HepG2 (cell line): ENCODE data around the gene F12. TPM values are rescaled to one million over a fixed set of nuclear protein-coding genes. Genes with fewer than 3 reads are reported as not detected.

Experiments used
- ELF3 ChIP-seq: IDR thresholded peaks from 2 replicates; pipeline ENCODE4 v1.6.1; 2016; ENCODE audit warnings: missing genetic modification reagents, missing compliant biosample characterization
- FOXM1 ChIP-seq: sonication (generic); formaldehyde crosslinking; IDR thresholded peaks from 2 replicates; pipeline ENCODE4 v1.5.0; 2020; ENCODE audit warnings: missing genetic modification reagents
- HOXA3 ChIP-seq: sonication (generic); formaldehyde crosslinking; IDR thresholded peaks from 2 replicates; pipeline ENCODE4 v1.5.0; 2020; ENCODE audit warnings: missing genetic modification reagents
- KDM3A ChIP-seq: IDR thresholded peaks from 2 replicates; pipeline ENCODE4 v1.6.1; 2018; ENCODE audit warnings: low read depth, missing compliant biosample characterization
- SALL1 ChIP-seq: sonication (generic); formaldehyde crosslinking; IDR thresholded peaks from 2 replicates; pipeline ENCODE4 v1.8.0; 2022; ENCODE audit warnings: mild to moderate bottlenecking, missing genetic modification reagents
- SAP130 ChIP-seq: IDR thresholded peaks from 2 replicates; pipeline ENCODE4 v1.6.1; 2016; ENCODE audit warnings: low read depth
- SETDB1 ChIP-seq: sonication (generic); formaldehyde crosslinking; IDR thresholded peaks from 2 replicates; pipeline ENCODE4 v1.5.1; 2020; ENCODE audit warnings: missing genetic modification reagents, mild to moderate bottlenecking, borderline replicate concordance
- SMC3 ChIP-seq: IDR thresholded peaks from 2 replicates; pipeline ENCODE4 v1.6.1; 2011; ENCODE audit warnings: low read length, improper control_type of control experiment
- THAP11 ChIP-seq: IDR thresholded peaks from 2 replicates; pipeline ENCODE4 v1.6.1; 2016; ENCODE audit warnings: missing biosample characterization, missing genetic modification reagents
- ZNF317 ChIP-seq: sonication (generic); formaldehyde crosslinking; IDR thresholded peaks from 2 replicates; pipeline ENCODE4 v1.5.0; 2020; ENCODE audit warnings: mild to moderate bottlenecking, missing genetic modification reagents
- ZNF577 ChIP-seq: sonication (generic); formaldehyde crosslinking; IDR thresholded peaks from 2 replicates; pipeline ENCODE4 v1.4.0; 2020; ENCODE audit warnings: mild to moderate bottlenecking, low read depth, missing genetic modification reagents, borderline replicate concordance
- ZNF616 ChIP-seq: sonication (generic); formaldehyde crosslinking; IDR thresholded peaks from 2 replicates; pipeline ENCODE4 v1.5.0; 2020; ENCODE audit warnings: low read depth, mild to moderate bottlenecking, missing genetic modification reagents
- ZNF777 ChIP-seq: sonication (generic); formaldehyde crosslinking; IDR thresholded peaks from 2 replicates; pipeline ENCODE4 v1.4.0; 2020; ENCODE audit warnings: missing genetic modification reagents
- ZSCAN21 ChIP-seq: sonication (generic); formaldehyde crosslinking; IDR thresholded peaks from 2 replicates; pipeline ENCODE4 v1.8.0; 2022; ENCODE audit warnings: mild to moderate bottlenecking, missing genetic modification reagents, moderate library complexity, borderline replicate concordance
- ZSCAN22 ChIP-seq: sonication (generic); formaldehyde crosslinking; IDR thresholded peaks from 2 replicates; pipeline ENCODE4 v1.4.0; 2020; ENCODE audit warnings: mild to moderate bottlenecking, missing genetic modification reagents
- ZSCAN29 ChIP-seq: sonication (generic); formaldehyde crosslinking; conservative IDR thresholded peaks from 2 replicates; pipeline ENCODE4 v1.4.0; 2020; ENCODE audit warnings: mild to moderate bottlenecking, missing genetic modification reagents
- polyA plus RNA-seq, 8 experiments: library from polyadenylated mRNA; depleted of rRNA in 3 of 8; stranded (reverse) in 7 of 8; unstranded in 1 of 8; fragments of >200 nt; fragmentation: Illumina TruSeq in 4 of 8; extraction: Trizol in 4 of 8; gene quantifications; 2 replicates each; pipeline versions ENCODE4 v1.2.1 to v1.2.3, GENCODE V29; 2011 to 2016; ENCODE audit warnings: low read depth in 4 of 8, missing spikeins in 1 of 8, mixed read lengths in 1 of 8; ENCODE audit not compliant: insufficient read depth in 1 of 8
- total RNA-seq, 5 experiments: library from RNA; depleted of rRNA; stranded (reverse); fragments of >200 nt; fragmentation: Illumina TruSeq; extraction: Trizol; gene quantifications; 2 replicates each; pipeline ENCODE4 v1.2.3, GENCODE V29; 2016; ENCODE audit warnings: low read depth in 1 of 5
- TF ChIP-seq, protein P1 (sequence below): IDR thresholded peaks from 2 replicates; pipeline ENCODE4 v1.6.1; 2012; ENCODE audit warnings: low read depth, low read length, improper control_type of control experiment
- TF ChIP-seq, protein P2 (sequence below): IDR thresholded peaks from 2 replicates; pipeline ENCODE4 v1.6.1; 2012; ENCODE audit warnings: inconsistent platforms
- TF ChIP-seq, protein P3 (sequence below), 2 experiments: sonication (generic) in 1 of 2; formaldehyde crosslinking in 1 of 2; IDR thresholded peaks; 2 replicates each; pipeline versions ENCODE4 v1.4.0 to v1.6.1; 2018 to 2020; ENCODE audit warnings: missing genetic modification reagents in 2 of 2, borderline replicate concordance in 1 of 2, low read depth in 1 of 2, mild to moderate bottlenecking in 1 of 2, missing biosample characterization in 1 of 2
- TF ChIP-seq, protein P4 (sequence below): sonication (generic); formaldehyde crosslinking; IDR thresholded peaks from 2 replicates; pipeline ENCODE4 v1.4.0; 2020; ENCODE audit warnings: mild to moderate bottlenecking, missing genetic modification reagents
- TF ChIP-seq, protein P5 (sequence below): sonication (generic); formaldehyde crosslinking; IDR thresholded peaks from 2 replicates; pipeline ENCODE4 v1.8.1; 2023; ENCODE audit warnings: mild to moderate bottlenecking, missing genetic modification reagents

Gene F12
- total and polyA plus RNA-seq, 2 of the 13 experiments (the other 11 are each of a cell fraction or from before 2014, with no cell fraction given), result 2.5 to 3.0 TPM

DNA sequence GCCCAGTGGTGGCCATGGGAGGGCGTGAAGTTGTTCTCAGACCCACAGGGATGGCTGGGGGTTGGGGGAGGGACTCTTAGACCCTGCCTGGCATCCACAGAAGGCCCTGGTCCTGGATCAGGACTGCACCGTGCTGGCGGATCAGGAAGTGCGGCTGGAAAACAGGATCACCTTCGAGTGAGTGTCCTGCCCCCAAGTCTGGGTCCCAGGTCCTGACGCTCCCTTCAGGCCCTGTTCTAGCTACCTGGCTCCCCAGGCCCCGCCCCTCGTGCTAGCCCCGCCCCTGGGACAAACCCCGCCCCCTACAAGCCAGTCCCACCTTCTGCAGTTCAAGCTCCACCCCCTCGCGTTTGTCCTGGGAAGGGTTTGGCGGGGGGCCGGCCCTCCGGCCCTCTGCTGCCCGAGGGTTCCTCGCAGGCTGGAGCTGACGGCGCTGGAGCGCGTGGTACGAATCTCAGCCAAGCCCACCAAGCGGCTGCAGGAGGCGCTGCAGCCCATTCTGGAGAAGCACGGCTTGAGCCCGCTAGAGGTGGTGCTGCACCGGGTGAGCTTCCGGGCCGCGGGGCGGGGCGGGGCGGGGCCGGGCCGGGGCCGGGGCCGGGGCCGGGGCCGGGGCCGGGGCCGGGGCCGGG, 38.8 kb downstream of the F12 start (continued):
- TF ChIP-seq HOXA3 (CRISPR knock-in tag) (peak; percentile 76; the same call in 1 of the 2 replicates), SMC3 (peak; percentile 34; the same call in 1 of the 2 replicates), ELF3 (CRISPR knock-in tag) (peak; percentile 61), SALL1 (CRISPR knock-in tag) (peak; percentile 84), THAP11 (CRISPR knock-in tag) (peak; percentile 74), ZSCAN21 (CRISPR knock-in tag) (no peak), ZNF317 (CRISPR knock-in tag) (no peak), SAP130 (CRISPR knock-in tag) (peak; percentile 86), ZNF577 (CRISPR knock-in tag) (no peak), ZSCAN22 (CRISPR knock-in tag) (no peak), ZNF616 (CRISPR knock-in tag) (0 out of 2 replicates have a peak, but pooled peaks have one; percentile 60), KDM3A (peak; percentile 34; the same call in 1 of the 2 replicates), FOXM1 (CRISPR knock-in tag) (no peak), ZSCAN29 (CRISPR knock-in tag) (no peak), ZNF777 (CRISPR knock-in tag) (no peak), SETDB1 (no peak)
- TF ChIP-seq, protein P1, sequence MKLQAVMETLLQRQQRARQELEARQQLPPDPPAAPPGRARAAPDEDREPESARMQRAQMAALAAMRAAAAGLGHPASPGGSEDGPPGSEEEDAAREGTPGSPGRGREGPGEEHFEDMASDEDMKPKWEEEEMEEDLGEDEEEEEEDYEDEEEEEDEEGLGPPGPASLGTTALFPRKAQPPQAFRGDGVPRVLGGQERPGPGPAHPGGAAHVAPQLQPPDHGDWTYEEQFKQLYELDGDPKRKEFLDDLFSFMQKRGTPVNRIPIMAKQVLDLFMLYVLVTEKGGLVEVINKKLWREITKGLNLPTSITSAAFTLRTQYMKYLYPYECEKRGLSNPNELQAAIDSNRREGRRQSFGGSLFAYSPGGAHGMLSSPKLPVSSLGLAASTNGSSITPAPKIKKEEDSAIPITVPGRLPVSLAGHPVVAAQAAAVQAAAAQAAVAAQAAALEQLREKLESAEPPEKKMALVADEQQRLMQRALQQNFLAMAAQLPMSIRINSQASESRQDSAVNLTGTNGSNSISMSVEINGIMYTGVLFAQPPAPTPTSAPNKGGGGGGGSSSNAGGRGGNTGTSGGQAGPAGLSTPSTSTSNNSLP, result no peak
- TF ChIP-seq, protein P2, sequence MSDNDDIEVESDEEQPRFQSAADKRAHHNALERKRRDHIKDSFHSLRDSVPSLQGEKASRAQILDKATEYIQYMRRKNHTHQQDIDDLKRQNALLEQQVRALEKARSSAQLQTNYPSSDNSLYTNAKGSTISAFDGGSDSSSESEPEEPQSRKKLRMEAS, result peak; percentile 94
- TF ChIP-seq, protein P3, sequence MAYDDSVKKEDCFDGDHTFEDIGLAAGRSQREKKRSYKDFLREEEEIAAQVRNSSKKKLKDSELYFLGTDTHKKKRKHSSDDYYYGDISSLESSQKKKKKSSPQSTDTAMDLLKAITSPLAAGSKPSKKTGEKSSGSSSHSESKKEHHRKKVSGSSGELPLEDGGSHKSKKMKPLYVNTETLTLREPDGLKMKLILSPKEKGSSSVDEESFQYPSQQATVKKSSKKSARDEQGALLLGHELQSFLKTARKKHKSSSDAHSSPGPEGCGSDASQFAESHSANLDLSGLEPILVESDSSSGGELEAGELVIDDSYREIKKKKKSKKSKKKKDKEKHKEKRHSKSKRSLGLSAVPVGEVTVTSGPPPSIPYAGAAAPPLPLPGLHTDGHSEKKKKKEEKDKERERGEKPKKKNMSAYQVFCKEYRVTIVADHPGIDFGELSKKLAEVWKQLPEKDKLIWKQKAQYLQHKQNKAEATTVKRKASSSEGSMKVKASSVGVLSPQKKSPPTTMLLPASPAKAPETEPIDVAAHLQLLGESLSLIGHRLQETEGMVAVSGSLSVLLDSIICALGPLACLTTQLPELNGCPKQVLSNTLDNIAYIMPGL (CRISPR knock-in tag; IDR thresholded peaks at IDR 0.05; ENCODE audit: borderline replicate concordance in 1 of 2, low read depth in 1 of 2), result peak; percentile 73 to 88; a peak in 3 of 4 replicates
- TF ChIP-seq, protein P4, sequence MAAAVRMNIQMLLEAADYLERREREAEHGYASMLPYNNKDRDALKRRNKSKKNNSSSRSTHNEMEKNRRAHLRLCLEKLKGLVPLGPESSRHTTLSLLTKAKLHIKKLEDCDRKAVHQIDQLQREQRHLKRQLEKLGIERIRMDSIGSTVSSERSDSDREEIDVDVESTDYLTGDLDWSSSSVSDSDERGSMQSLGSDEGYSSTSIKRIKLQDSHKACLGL (CRISPR knock-in tag), result peak; percentile 34; the same call in 1 of the 2 replicates
- TF ChIP-seq, protein P5, sequence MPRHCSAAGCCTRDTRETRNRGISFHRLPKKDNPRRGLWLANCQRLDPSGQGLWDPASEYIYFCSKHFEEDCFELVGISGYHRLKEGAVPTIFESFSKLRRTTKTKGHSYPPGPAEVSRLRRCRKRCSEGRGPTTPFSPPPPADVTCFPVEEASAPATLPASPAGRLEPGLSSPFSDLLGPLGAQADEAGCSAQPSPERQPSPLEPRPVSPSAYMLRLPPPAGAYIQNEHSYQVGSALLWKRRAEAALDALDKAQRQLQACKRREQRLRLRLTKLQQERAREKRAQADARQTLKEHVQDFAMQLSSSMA (CRISPR knock-in tag), result no peak
